CD4-positive, alpha-beta T cell (primary cell): ENCODE results near the gene RNASEH1. TPM values are rescaled to one million over a fixed set of nuclear protein-coding genes. Genes with fewer than 3 reads are reported as not detected.

Experiments used
- ATAC-seq: fragments of 200-7000 bp; cut with Tn5 transposase; one replicate; pipeline ENCODE4 v1.10.0; 2022; ENCODE audit warnings: mild to moderate bottlenecking; ENCODE audit not compliant: poor library complexity
- CTCF ChIA-PET: fragments of 350-600 bp; sonication (Branson Sonifier 250); formaldehyde crosslinking; loops from one replicate; lab custom pipeline; 2021; ENCODE audit warnings: antibody characterized with exemption, inconsistent platforms; lab: Charles Lee
- POLR2A ChIA-PET: fragments of 350-600 bp; sonication (Branson Sonifier 250); formaldehyde crosslinking; loops from one replicate; lab custom pipeline; 2021; ENCODE audit warnings: antibody characterized with exemption, inconsistent platforms; lab: Charles Lee
- DNase-seq, 14 experiments: peaks; one replicate each; pipeline ENCODE4 v3.0.0-alpha.2; 2013 to 2020; ENCODE audit warnings: mixed read lengths in 2 of 14
- H3K27ac ChIP-seq, 2 donors: one replicate each; pipeline versions ENCODE4 v1.5.1 to v1.7.0; 2013; ENCODE audit warnings: low read length in 2 of 2, low read depth in 1 of 2, mild to moderate bottlenecking in 1 of 2
- H3K27me3 ChIP-seq, 2 experiments: 1 replicate in 1 of 2; 2 replicates in 1 of 2; pipeline versions ENCODE4 v1.6.1 to v1.7.0; 2013; ENCODE audit warnings: low read length in 2 of 2, control low read depth in 1 of 2, mild to moderate bottlenecking in 1 of 2, moderate library complexity in 1 of 2; ENCODE audit not compliant: insufficient read depth in 2 of 2, control insufficient read depth in 1 of 2
- H3K36me3 ChIP-seq: one replicate; pipeline ENCODE4 v1.6.1; 2013; ENCODE audit warnings: low read length, control low read depth; ENCODE audit not compliant: insufficient read depth
- H3K4me1 ChIP-seq: one replicate; pipeline ENCODE4 v1.6.1; 2013; ENCODE audit warnings: low read length, control low read depth; ENCODE audit not compliant: insufficient read depth
- H3K4me3 ChIP-seq: one replicate; pipeline ENCODE4 v1.5.1; 2013; ENCODE audit warnings: mild to moderate bottlenecking, low read length, moderate library complexity
- H3K9me3 ChIP-seq, 2 experiments: 1 replicate in 1 of 2; 2 replicates in 1 of 2; pipeline versions ENCODE4 v1.6.1 to v1.7.0; 2013; ENCODE audit warnings: low read length in 2 of 2, mild to moderate bottlenecking in 2 of 2, control low read depth in 1 of 2, moderate library complexity in 1 of 2; ENCODE audit not compliant: control insufficient read depth in 1 of 2, insufficient read depth in 1 of 2
- H3K27ac Mint-ChIP-seq: one replicate; pipeline ENCODE4 v1.8.0; 2020; ENCODE audit warnings: mixed read lengths
- H3K27me3 Mint-ChIP-seq: one replicate; pipeline ENCODE4 v1.8.0; 2021; ENCODE audit warnings: mixed read lengths
- H3K36me3 Mint-ChIP-seq: one replicate; pipeline ENCODE4 v1.8.0; 2021; ENCODE audit warnings: low read depth, mixed read lengths
- H3K4me1 Mint-ChIP-seq: one replicate; pipeline ENCODE4 v1.8.0; 2021; ENCODE audit warnings: low read depth, mixed read lengths
- H3K4me3 Mint-ChIP-seq: one replicate; pipeline ENCODE4 v1.8.0; 2020; ENCODE audit warnings: mild to moderate bottlenecking, mixed read lengths
- H3K9me3 Mint-ChIP-seq: one replicate; pipeline ENCODE4 v1.8.0; 2020; ENCODE audit warnings: mixed read lengths
- CTCF ChIP-seq: fragments of 200-600 bp; IDR thresholded peaks from one replicate; pipeline ENCODE4 v1.8.0; 2022; ENCODE audit warnings: antibody characterized with exemption, mild to moderate bottlenecking
- intact Hi-C, 2 experiments: fragments of 100-400 bp; cut with DNase I in 1 of 2; cut with micrococcal nuclease in 1 of 2; formaldehyde crosslinking; loops; one replicate each; pipeline versions ENCODE4 v1.15.1 to v1.9.0; 2023 to 2025; cut with DNase I, micrococcal nuclease
- total RNA-seq, 174 experiments: library from RNA in 2 of 174; stranded (reverse) in 2 of 174; gene quantifications; one replicate each; pipeline ENCODE4 v1.2.3 and lab custom pipeline; 2021 to 2026

Gene RNASEH1
- total RNA-seq, 2 experiments from 2014 or later: 31.5 to 31.9 TPM

- Mint-ChIP-seq H3K27ac (no peak overlapping the region), H3K4me1 (peaks cover 8% of the 10 kb centered on the region), H3K36me3 (no peaks in the 10 kb centered on the region), H3K4me3 (no peak overlapping the region), H3K9me3 (no peaks in the 10 kb centered on the region), H3K27me3 (no peaks in the 10 kb centered on the region)
- Histone ChIP-seq H3K9me3 (no peaks in the 10 kb centered on the region), H3K4me1 (no peaks in the 10 kb centered on the region), H3K4me3 (no peak overlapping the region), H3K27ac (no peak overlapping the region), H3K27me3 (no peaks in the 10 kb centered on the region), H3K36me3 (no peaks in the 10 kb centered on the region)
- intact Hi-C loops: no loop called here
- ChIA-PET POLR2A (no interaction called here), CTCF (no interaction called here)
- no peak for TF ChIP-seq CTCF
- DNase-seq (peak in 1 of 14 experiments; percentile 2), ATAC-seq (no peak)
These were observed 41.0 kb upstream of the RNASEH1 start for GRCh38 chr2:3598912-3599854.

GRCh38 chr2:3598197-3598910, 40.2 kb upstream of the RNASEH1 start:
- Histone ChIP-seq H3K4me3 (no peak overlapping the region), H3K4me1 (no peaks in the 10 kb centered on the region), H3K9me3 (no peaks in the 10 kb centered on the region), H3K36me3 (no peaks in the 10 kb centered on the region), H3K27ac (no peak overlapping the region), H3K27me3 (no peaks in the 10 kb centered on the region)
- Mint-ChIP-seq H3K36me3 (peaks cover 4% of the 10 kb centered on the region), H3K4me1 (peaks cover 8% of the 10 kb centered on the region), H3K27me3 (no peaks in the 10 kb centered on the region), H3K9me3 (no peaks in the 10 kb centered on the region), H3K27ac (no peak overlapping the region), H3K4me3 (no peak overlapping the region)
- intact Hi-C loops: no loop called here
- DNase-seq (peak in 1 of 14 experiments; percentile 3), ATAC-seq (no peak)
- POLR2A ChIA-PET: no interaction called here
- CTCF ChIA-PET: no interaction called here
- no peak for TF ChIP-seq CTCF

- H3K4me3 ChIP-seq: no peak overlapping the region
- Mint-ChIP-seq H3K36me3 (peaks cover 8% of the 10 kb centered on the region), H3K27me3 (no peaks in the 10 kb centered on the region), H3K4me1 (peaks cover 8% of the 10 kb centered on the region), H3K4me3 (no peak overlapping the region), H3K27ac (no peak overlapping the region), H3K9me3 (no peaks in the 10 kb centered on the region)
- H3K4me1 ChIP-seq: no peaks in the 10 kb centered on the region
- H3K36me3 ChIP-seq: no peaks in the 10 kb centered on the region
- POLR2A ChIA-PET: no interaction called here
- no peaks in the 10 kb centered on the region for H3K27me3 ChIP-seq
- CTCF ChIA-PET: no interaction called here
- TF ChIP-seq CTCF: no peak
- intact Hi-C loops: no loop called here
- no peaks in the 10 kb centered on the region for H3K9me3 ChIP-seq
- no peak overlapping the region for H3K27ac ChIP-seq
- ATAC-seq (peak; percentile 73), DNase-seq (peak in 2 of 14 experiments; percentile 25 to 34)
These were observed 39.4 kb upstream of the RNASEH1 start for GRCh38 chr2:3597567-3597966.
